LNCAP (cell line): ENCODE measurements around the gene FOXC1.

Source experiments
- CTCF ChIP-seq: fragments of 450-650 bp; IDR thresholded peaks from 2 replicates; pipeline ENCODE4 v1.5.1; 2017; ENCODE audit warnings: mild to moderate bottlenecking

FOXC1 gene

DNA sequence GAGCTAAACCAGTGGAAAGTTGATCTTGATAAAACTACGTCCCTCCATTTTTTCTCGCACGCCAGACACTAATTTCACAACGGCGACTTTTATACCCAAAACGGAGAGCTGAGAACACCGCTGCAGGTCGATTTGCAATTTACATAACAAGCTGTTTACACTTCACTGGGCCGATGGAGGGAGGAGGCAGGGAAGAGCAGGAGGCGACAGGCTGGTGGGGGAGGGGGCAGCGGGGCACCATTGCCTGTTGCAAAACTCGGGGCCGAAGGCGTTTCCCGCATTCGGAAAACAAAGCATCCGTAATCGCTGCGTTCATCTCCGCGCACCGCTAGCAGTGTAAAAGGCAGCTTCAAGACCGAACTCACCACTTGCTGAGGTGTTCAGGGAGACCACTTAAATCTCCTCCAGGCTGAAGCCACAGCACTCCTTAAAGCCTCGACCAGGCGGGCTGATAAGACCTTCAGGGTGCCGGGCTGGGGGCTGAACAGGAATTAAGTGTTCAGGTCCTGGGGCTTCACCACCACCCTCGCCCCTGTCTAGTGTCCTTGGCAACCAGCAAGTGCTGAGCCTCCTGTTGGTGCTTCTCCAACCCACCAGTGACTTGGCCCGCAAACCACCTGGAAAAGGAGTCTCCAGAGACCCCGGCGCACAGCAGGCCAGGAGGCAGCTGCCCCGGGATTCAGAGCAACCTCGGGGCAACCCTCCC lies 2.0 kb upstream of the FOXC1 start:
- TF ChIP-seq CTCF, result no peak

DNA sequence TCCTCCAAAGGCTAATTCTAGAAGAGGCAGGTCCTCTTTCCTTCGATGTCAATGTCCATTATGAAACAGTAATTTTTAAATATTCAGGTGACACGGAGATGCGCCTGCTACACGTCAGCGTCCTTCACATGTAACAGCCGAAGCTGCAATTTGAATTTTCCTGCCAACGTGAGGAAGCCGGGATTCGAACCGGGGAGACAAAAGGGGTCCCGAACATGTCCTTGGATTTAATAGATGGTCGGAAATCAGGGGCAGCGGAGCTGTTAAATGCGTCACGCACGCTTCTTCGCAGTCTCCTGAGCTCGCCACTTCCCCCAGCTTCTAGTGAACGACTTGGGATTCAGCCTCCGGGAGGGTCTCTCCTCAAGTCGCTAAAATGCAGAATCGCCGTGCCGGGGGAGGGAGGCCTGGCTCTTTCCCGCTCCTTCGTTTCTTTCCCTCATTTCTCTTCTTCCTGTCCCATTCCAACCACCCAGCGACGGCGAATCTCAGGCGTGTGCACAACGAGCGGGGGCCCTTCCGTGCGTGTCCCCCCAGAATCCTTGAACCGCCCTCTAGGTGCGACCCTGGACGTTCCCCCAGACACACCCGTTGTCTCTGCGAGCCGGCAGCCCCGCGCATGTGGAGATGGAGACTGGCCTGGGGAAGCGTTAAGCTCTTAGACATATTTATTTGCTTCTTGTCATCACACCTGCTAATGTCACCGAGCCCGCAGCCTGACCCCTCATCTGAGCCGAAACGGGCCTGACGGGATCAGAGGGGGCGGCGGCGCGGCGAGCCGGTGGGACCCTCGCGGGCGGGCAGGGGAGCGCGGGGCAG lies 1.3 kb upstream of the FOXC1 start:
- no peak for TF ChIP-seq CTCF

DNA sequence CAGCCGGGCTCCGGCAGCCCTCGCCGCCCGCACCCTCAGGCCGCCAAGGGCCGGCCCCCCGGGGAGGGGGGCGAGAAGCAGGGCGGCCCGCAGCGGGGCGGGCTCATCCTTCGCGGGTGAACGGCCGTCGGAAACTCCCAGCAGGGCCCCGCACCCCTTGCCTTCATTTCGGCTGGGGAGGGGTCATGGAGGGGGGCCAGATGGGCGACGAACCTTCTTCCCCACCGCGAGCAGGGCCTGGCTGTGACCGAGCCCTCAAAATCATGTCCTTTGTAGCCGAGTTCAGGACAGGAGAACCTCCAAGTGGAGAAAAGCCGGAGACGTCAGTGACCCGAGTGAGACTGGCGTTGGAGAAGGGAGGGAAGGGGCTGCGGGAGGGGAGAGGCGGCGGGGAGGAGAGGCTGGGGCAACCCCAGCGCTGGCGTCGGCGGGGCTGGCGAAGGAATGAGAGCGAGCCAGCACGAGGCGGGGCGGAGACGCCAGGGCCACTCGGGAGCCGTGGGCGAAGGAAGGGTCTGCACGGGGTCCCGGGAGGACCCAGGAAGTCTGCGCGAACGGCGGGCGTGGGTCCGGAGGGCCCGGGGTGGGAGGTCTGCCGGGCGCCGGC lies 571 bp upstream of the FOXC1 start:
- TF ChIP-seq CTCF, result no peak

DNA sequence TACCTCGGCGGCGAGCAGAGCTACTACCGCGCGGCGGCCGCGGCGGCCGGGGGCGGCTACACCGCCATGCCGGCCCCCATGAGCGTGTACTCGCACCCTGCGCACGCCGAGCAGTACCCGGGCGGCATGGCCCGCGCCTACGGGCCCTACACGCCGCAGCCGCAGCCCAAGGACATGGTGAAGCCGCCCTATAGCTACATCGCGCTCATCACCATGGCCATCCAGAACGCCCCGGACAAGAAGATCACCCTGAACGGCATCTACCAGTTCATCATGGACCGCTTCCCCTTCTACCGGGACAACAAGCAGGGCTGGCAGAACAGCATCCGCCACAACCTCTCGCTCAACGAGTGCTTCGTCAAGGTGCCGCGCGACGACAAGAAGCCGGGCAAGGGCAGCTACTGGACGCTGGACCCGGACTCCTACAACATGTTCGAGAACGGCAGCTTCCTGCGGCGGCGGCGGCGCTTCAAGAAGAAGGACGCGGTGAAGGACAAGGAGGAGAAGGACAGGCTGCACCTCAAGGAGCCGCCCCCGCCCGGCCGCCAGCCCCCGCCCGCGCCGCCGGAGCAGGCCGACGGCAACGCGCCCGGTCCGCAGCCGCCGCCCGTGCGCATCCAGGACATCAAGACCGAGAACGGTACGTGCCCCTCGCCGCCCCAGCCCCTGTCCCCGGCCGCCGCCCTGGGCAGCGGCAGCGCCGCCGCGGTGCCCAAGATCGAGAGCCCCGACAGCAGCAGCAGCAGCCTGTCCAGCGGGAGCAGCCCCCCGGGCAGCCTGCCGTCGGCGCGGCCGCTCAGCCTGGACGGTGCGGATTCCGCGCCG lies 994 bp downstream of the FOXC1 start:
- no peak for TF ChIP-seq CTCF

GRCh38 chr6:1611322-1611571 lies 1.5 kb downstream of the FOXC1 start:
- TF ChIP-seq CTCF, result no peak

- 0 out of 2 replicates have a peak, but pooled peaks have one; percentile 4 for TF ChIP-seq CTCF
Observed at GRCh38 chr6:1611572-1612298, 2.0 kb downstream of the FOXC1 start.
